Measurements from ENCODE around the gene SRPX.

GRCh38 chrX:38240541-38240940 is 19.9 kb upstream of the SRPX start:
- TF ChIP-seq POLR2AphosphoS5 (IDR thresholded peaks at IDR 0.05; ENCODE audit: low read depth, low read length) = no peak
- no peak for TF ChIP-seq CENPX (CRISPR knock-in tag; IDR thresholded peaks at IDR 0.05)
- no peak for TF ChIP-seq IRF1 (CRISPR knock-in tag; IDR thresholded peaks at IDR 0.05; ENCODE audit: low read depth)
- TF ChIP-seq BHLHE40 (IDR thresholded peaks at IDR 0.05; ENCODE audit: low read length) = no peak
- TF ChIP-seq CHD4 (IDR thresholded peaks at IDR 0.05; ENCODE audit: borderline replicate concordance, low read length) = no peak
- no peak for TF ChIP-seq JDP2 (CRISPR knock-in tag; IDR thresholded peaks at IDR 0.05; ENCODE audit: borderline replicate concordance)
- TF ChIP-seq ZNF407 (CRISPR knock-in tag; IDR thresholded peaks at IDR 0.05; ENCODE audit: not compliant biosample characterization) = no peak
- TF ChIP-seq ZNF292 (CRISPR knock-in tag; IDR thresholded peaks at IDR 0.05; ENCODE audit: borderline replicate concordance, low read depth) = no peak
- no peak for TF ChIP-seq SALL2 (CRISPR knock-in tag; IDR thresholded peaks at IDR 0.05)
